Body of pancreas (tissue), 4 donors: ENCODE measurements around the gene MICAL2. TPM values are rescaled to one million over a fixed set of nuclear protein-coding genes. Genes with fewer than 3 reads are reported as not detected.

Experiments used
- ATAC-seq: fragments of 150-250 bp; one replicate; pipeline ENCODE4 v1.9.1; 2016
- DNase-seq, 4 donors: peaks; one replicate each; pipeline ENCODE4 v3.0.0-alpha.2; 2019
- H3K27ac ChIP-seq, 4 donors: fragments of 200-600 bp; sonication (generic); 1 replicate in 3 of 4; 2 replicates in 1 of 4; pipeline versions ENCODE4 v1.5.1 to v1.6.1; 2016 to 2019; ENCODE audit warnings: mild to moderate bottlenecking in 1 of 4, mixed read lengths in 1 of 4, moderate library complexity in 1 of 4
- H3K27me3 ChIP-seq, 2 donors: fragments of 200-600 bp; sonication (generic); one replicate each; pipeline ENCODE4 v1.6.0; 2016; ENCODE audit warnings: mild to moderate bottlenecking in 1 of 2
- H3K36me3 ChIP-seq, 2 donors: fragments of 200-600 bp; sonication (generic); replicated peaks in 1 of 2; 2 replicates each; pipeline ENCODE4 v1.5.1; 2016; ENCODE audit warnings: low read depth in 2 of 2; ENCODE audit not compliant: insufficient read depth in 1 of 2
- H3K4me1 ChIP-seq: fragments of 200-600 bp; sonication (generic); one replicate; pipeline ENCODE4 v1.6.0; 2016
- H3K4me3 ChIP-seq, 2 donors: fragments of 200-600 bp; sonication (generic); 1 replicate in 1 of 2; 2 replicates in 1 of 2; pipeline ENCODE4 v1.5.1; 2016 to 2019
- H3K9me3 ChIP-seq, 3 donors: fragments of 200-600 bp; sonication (generic); 1 replicate in 2 of 3; 2 replicates in 1 of 3; pipeline ENCODE4 v1.5.1; 2016
- CTCF ChIP-seq, 7 experiments: fragments of 450-650 bp in 4 of 7; fragments of 200-600 bp in 3 of 7; sonication (generic) in 3 of 7; IDR thresholded peaks; one replicate each; pipeline ENCODE4 v1.5.1; 2016 to 2019; ENCODE audit warnings: antibody characterized with exemption in 7 of 7
- POLR2A ChIP-seq, 3 donors: fragments of 450-650 bp; IDR thresholded peaks; one replicate each; pipeline ENCODE4 v1.6.1; 2016; ENCODE audit warnings: antibody characterized with exemption in 3 of 3, mild to moderate bottlenecking in 2 of 3
- WGBS, 2 donors: methylation state at CpG; one replicate each; pipeline ENCODE4 v1.1.5; 2017; 5-methylcytosine and 5-hydroxymethylcytosine counted together
- intact Hi-C: fragments of 100-400 bp; cut with DNase I; formaldehyde crosslinking; loops from one replicate; pipeline ENCODE4 v1.15.1; 2023
- total RNA-seq, 2 donors: library from RNA; depleted of rRNA; stranded (reverse); fragments of >200 nt; gene quantifications; one replicate each; pipeline ENCODE4 v1.1.0, GENCODE V29; 2016

MICAL2 gene
- total RNA-seq, 2 donors from 2014 or later = 16.6 to 24.4 TPM

GRCh38 chr11:12108875-12109453, 1.4 kb upstream of the MICAL2 start:
- Histone ChIP-seq H3K9me3 (no peaks in the 10 kb centered on the region), H3K27me3 (no peaks in the 10 kb centered on the region), H3K36me3 (no peaks in the 10 kb centered on the region), H3K4me3 (no peak overlapping the region), H3K4me1 (peaks cover 21% of the 10 kb centered on the region), H3K27ac (no peak overlapping the region)
- 89 to 100% methylated on average over 1 to 2 of the region's 2 CpGs for WGBS, 2 donors
- intact Hi-C loops = no loop called here
- TF ChIP-seq CTCF (IDR thresholded peaks at IDR 0.05) (no peak), POLR2A (IDR thresholded peaks at IDR 0.05) (no peak)
- DNase-seq (no peak), ATAC-seq (no peak)

GRCh38 chr11:12109591-12110196, 696 bp upstream of the MICAL2 start:
- 32 to 35% methylated on average over 7 of the region's 7 CpGs for WGBS, 2 donors
- H3K9me3 ChIP-seq = no peaks in the 10 kb centered on the region
- peak overlapping the region in 2 of 4 donors; percentile 55 to 75 for H3K27ac ChIP-seq
- no peaks in the 10 kb centered on the region for H3K36me3 ChIP-seq
- no peaks in the 10 kb centered on the region for H3K27me3 ChIP-seq
- DNase-seq (no peak), ATAC-seq (no peak)
- TF ChIP-seq POLR2A (IDR thresholded peaks at IDR 0.05) (no peak), CTCF (IDR thresholded peaks at IDR 0.05) (no peak)
- peaks cover 16% of the 10 kb centered on the region for H3K4me1 ChIP-seq
- peak overlapping the region in 1 of 2 donors; percentile 2 for H3K4me3 ChIP-seq
- intact Hi-C loops = no loop called here

- H3K27me3 ChIP-seq = no peaks in the 10 kb centered on the region
- ATAC-seq (peak; percentile 46), DNase-seq (peak; percentile 35 to 45 (median 39))
- no peaks in the 10 kb centered on the region for H3K36me3 ChIP-seq
- peak overlapping the region; percentile 55 to 75 (median 66) for H3K27ac ChIP-seq
- TF ChIP-seq POLR2A (IDR thresholded peaks at IDR 0.05) = peak in 1 of 3 donors; percentile 6
- no peak for TF ChIP-seq CTCF (IDR thresholded peaks at IDR 0.05)
- 9 to 38% methylated on average over 9 to 67 of the region's 67 CpGs for WGBS, 2 donors
- H3K4me1 ChIP-seq = peaks cover 16% of the 10 kb centered on the region
- intact Hi-C loops = no loop called here
- H3K4me3 ChIP-seq = peak overlapping the region; percentile 23 to 66
- no peaks in the 10 kb centered on the region for H3K9me3 ChIP-seq
Observed at GRCh38 chr11:12110714-12111548, 541 bp downstream of the MICAL2 start.

- WGBS, 2 donors = 71 to 79% methylated on average over 7 to 12 of the region's 12 CpGs
- no peak for ATAC-seq
- Histone ChIP-seq H3K27ac (peak overlapping the region in 2 of 4 donors; percentile 55 to 75), H3K4me1 (peaks cover 16% of the 10 kb centered on the region), H3K36me3 (no peaks in the 10 kb centered on the region), H3K4me3 (no peak overlapping the region), H3K27me3 (no peaks in the 10 kb centered on the region), H3K9me3 (no peaks in the 10 kb centered on the region)
- no peak for TF ChIP-seq CTCF (IDR thresholded peaks at IDR 0.05)
- TF ChIP-seq POLR2A (IDR thresholded peaks at IDR 0.05) = no peak
- DNase-seq = no peak
- intact Hi-C loops = no loop called here
Observed at GRCh38 chr11:12111549-12112520, 1.4 kb downstream of the MICAL2 start.
